Glutamatergic neuron (in vitro differentiated cells): ENCODE results near the gene SLC39A7. TPM values are rescaled to one million over a fixed set of nuclear protein-coding genes. Genes with fewer than 3 reads are reported as not detected.
A peak's percentile ranks its signal among the peaks of the same experiment; 100 is the strongest.

Experiments used
- DNase-seq: peaks from one replicate; pipeline ENCODE4 v3.0.0; 2022
- H3K27ac Mint-ChIP-seq: one replicate; pipeline ENCODE4 v1.8.0; 2020; ENCODE audit warnings: mild to moderate bottlenecking, mixed read lengths, inconsistent platforms; ENCODE audit not compliant: unreplicated experiment
- H3K27me3 Mint-ChIP-seq: one replicate; pipeline ENCODE4 v1.8.0; 2020; ENCODE audit warnings: mild to moderate bottlenecking, moderate library complexity, mixed read lengths, inconsistent platforms; ENCODE audit not compliant: unreplicated experiment
- H3K36me3 Mint-ChIP-seq: one replicate; pipeline ENCODE4 v1.8.0; 2020; ENCODE audit warnings: mild to moderate bottlenecking, mixed read lengths, inconsistent platforms; ENCODE audit not compliant: unreplicated experiment
- H3K4me1 Mint-ChIP-seq: one replicate; pipeline ENCODE4 v1.8.0; 2020; ENCODE audit warnings: mild to moderate bottlenecking, low read depth, mixed read lengths, inconsistent platforms; ENCODE audit not compliant: unreplicated experiment
- H3K4me3 Mint-ChIP-seq: one replicate; pipeline ENCODE4 v1.8.0; 2020; ENCODE audit warnings: mild to moderate bottlenecking, mixed read lengths, inconsistent platforms; ENCODE audit not compliant: unreplicated experiment
- H3K9me3 Mint-ChIP-seq: one replicate; pipeline ENCODE4 v1.8.0; 2020; ENCODE audit warnings: mild to moderate bottlenecking, moderate library complexity, mixed read lengths, inconsistent platforms; ENCODE audit not compliant: unreplicated experiment
- CTCF ChIP-seq: fragments of 200-600 bp; sonication (generic); IDR thresholded peaks from one replicate; pipeline ENCODE4 v1.5.0; 2021; ENCODE audit not compliant: partially characterized antibody, unreplicated experiment
- total RNA-seq: library from RNA; stranded (reverse); fragmentation: NEBNext Ultra II Directional; extraction: Animal tissue kit (Norgen Biotek cat#: 25700); gene quantifications from one replicate; pipeline ENCODE4 v1.2.1, GENCODE V29; 2021; ENCODE audit not compliant: unreplicated experiment

The SLC39A7 gene
- total RNA-seq, 1 donor from 2014 or later = 92.8 TPM

- DNase-seq = no peak
- H3K27ac Mint-ChIP-seq = no peak overlapping the region
- peaks cover 11% of the 10 kb centered on the region for H3K4me1 Mint-ChIP-seq
- peaks cover 6% of the 10 kb centered on the region for H3K9me3 Mint-ChIP-seq
- peak overlapping the region; percentile 25 for H3K4me3 Mint-ChIP-seq
- H3K36me3 Mint-ChIP-seq = no peaks in the 10 kb centered on the region
- H3K27me3 Mint-ChIP-seq = peaks cover 6% of the 10 kb centered on the region
- no peak for TF ChIP-seq CTCF
Measured at GRCh38 chr6:33193619-33194018, 7.0 kb upstream of the SLC39A7 start.

GRCh38 chr6:33194431-33194979 is 6.2 kb upstream of the SLC39A7 start:
- no peaks in the 10 kb centered on the region for H3K36me3 Mint-ChIP-seq
- peaks cover 8% of the 10 kb centered on the region for H3K27me3 Mint-ChIP-seq
- H3K4me1 Mint-ChIP-seq = peaks cover 14% of the 10 kb centered on the region
- DNase-seq = no peak
- H3K9me3 Mint-ChIP-seq = peaks cover 9% of the 10 kb centered on the region
- TF ChIP-seq CTCF = no peak
- H3K4me3 Mint-ChIP-seq = no peak overlapping the region
- H3K27ac Mint-ChIP-seq = no peak overlapping the region

- Mint-ChIP-seq H3K36me3 (no peaks in the 10 kb centered on the region), H3K9me3 (peaks cover 10% of the 10 kb centered on the region), H3K27ac (no peak overlapping the region), H3K27me3 (peaks cover 5% of the 10 kb centered on the region), H3K4me3 (no peak overlapping the region), H3K4me1 (peaks cover 12% of the 10 kb centered on the region)
- DNase-seq = no peak
- TF ChIP-seq CTCF = no peak
Measured at GRCh38 chr6:33195304-33196165, 5.1 kb upstream of the SLC39A7 start.

- H3K4me3 Mint-ChIP-seq = peak overlapping the region; percentile 68
Measured at GRCh38 chr6:33197431-33198048, 3.1 kb upstream of the SLC39A7 start.

More at GRCh38 chr6:33197431-33198048, 3.1 kb upstream of the SLC39A7 start:
- Mint-ChIP-seq H3K27me3 (peaks cover 10% of the 10 kb centered on the region), H3K27ac (no peak overlapping the region), H3K36me3 (no peaks in the 10 kb centered on the region), H3K4me1 (peaks cover 19% of the 10 kb centered on the region), H3K9me3 (peaks cover 15% of the 10 kb centered on the region)
- no peak for DNase-seq
- TF ChIP-seq CTCF = peak; percentile 74
